Thyroid gland (tissue), 4 donors: Measurements from ENCODE around the gene DGKZ. TPM values are rescaled to one million over a fixed set of nuclear protein-coding genes. Genes with fewer than 3 reads are reported as not detected.

ENCODE experiments used
- DNase-seq, 2 donors: peaks; one replicate each; pipeline ENCODE4 v3.0.0-alpha.2; 2019
- H3K27ac ChIP-seq, 3 donors: fragments of 200-600 bp; sonication (generic); 1 replicate in 2 of 3; 2 replicates in 1 of 3; pipeline ENCODE4 v1.5.1; 2016 to 2019; ENCODE audit warnings: mild to moderate bottlenecking in 1 of 3, moderate library complexity in 1 of 3
- H3K27me3 ChIP-seq: fragments of 200-600 bp; sonication (generic); one replicate; pipeline ENCODE4 v1.5.1; 2019
- H3K36me3 ChIP-seq, 2 donors: fragments of 200-600 bp; sonication (generic); one replicate each; pipeline ENCODE4 v1.5.1; 2016 to 2019
- H3K4me1 ChIP-seq, 2 donors: fragments of 200-600 bp; sonication (generic); one replicate each; pipeline ENCODE4 v1.5.1; 2017 to 2019
- H3K4me3 ChIP-seq, 3 donors: fragments of 200-600 bp; sonication (generic); replicated peaks in 1 of 3; 1 replicate in 2 of 3; 2 replicates in 1 of 3; pipeline ENCODE4 v1.5.1; 2016; ENCODE audit warnings: mild to moderate bottlenecking in 1 of 3
- H3K9me3 ChIP-seq: fragments of 200-600 bp; sonication (generic); one replicate; pipeline ENCODE4 v1.5.1; 2017
- CTCF ChIP-seq, 6 experiments: fragments of 200-600 bp in 3 of 6; fragments of 450-650 bp in 3 of 6; sonication (generic) in 3 of 6; IDR thresholded peaks; one replicate each; pipeline ENCODE4 v1.5.1; 2016 to 2019; ENCODE audit warnings: antibody characterized with exemption in 6 of 6, mild to moderate bottlenecking in 2 of 6, inconsistent platforms in 1 of 6, moderate library complexity in 1 of 6
- POLR2A ChIP-seq, 2 donors: fragments of 450-650 bp; IDR thresholded peaks; one replicate each; pipeline ENCODE4 v1.6.1; 2017; ENCODE audit warnings: antibody characterized with exemption in 2 of 2, mild to moderate bottlenecking in 2 of 2, moderate library complexity in 1 of 2
- WGBS, 2 donors: methylation state at CpG; one replicate each; pipeline ENCODE4 v1.1.5; 2017; 5-methylcytosine and 5-hydroxymethylcytosine counted together
- intact Hi-C: fragments of 100-400 bp; cut with DNase I; formaldehyde crosslinking; loops from one replicate; pipeline ENCODE4 v1.15.1; 2023
- total RNA-seq, 4 donors: library from RNA; depleted of rRNA; stranded (reverse); fragments of >200 nt; gene quantifications; one replicate each; pipeline ENCODE4 v1.2.3, GENCODE V29; 2016

The DGKZ gene
- total RNA-seq, 4 donors from 2014 or later = 29.7 to 53.5 (median 41.8) TPM

GRCh38 chr11:46381819-46382645, 34.8 kb downstream of the DGKZ start:
- Histone ChIP-seq H3K36me3 (no peaks in the 10 kb centered on the region), H3K27me3 (no peaks in the 10 kb centered on the region), H3K9me3 (no peaks in the 10 kb centered on the region), H3K27ac (no peak overlapping the region), H3K4me1 (peaks cover 8 to 16% of the 10 kb centered on the region in 2 donors), H3K4me3 (peak overlapping the region in 1 of 3 donors; percentile 75)
- intact Hi-C loops = no loop called here
- 2 to 20% methylated on average over 3 to 45 of the region's 66 CpGs for WGBS, 2 donors
- TF ChIP-seq POLR2A (IDR thresholded peaks at IDR 0.05) (no peak), CTCF (IDR thresholded peaks at IDR 0.05) (no peak)
- no peak for DNase-seq

DNA sequence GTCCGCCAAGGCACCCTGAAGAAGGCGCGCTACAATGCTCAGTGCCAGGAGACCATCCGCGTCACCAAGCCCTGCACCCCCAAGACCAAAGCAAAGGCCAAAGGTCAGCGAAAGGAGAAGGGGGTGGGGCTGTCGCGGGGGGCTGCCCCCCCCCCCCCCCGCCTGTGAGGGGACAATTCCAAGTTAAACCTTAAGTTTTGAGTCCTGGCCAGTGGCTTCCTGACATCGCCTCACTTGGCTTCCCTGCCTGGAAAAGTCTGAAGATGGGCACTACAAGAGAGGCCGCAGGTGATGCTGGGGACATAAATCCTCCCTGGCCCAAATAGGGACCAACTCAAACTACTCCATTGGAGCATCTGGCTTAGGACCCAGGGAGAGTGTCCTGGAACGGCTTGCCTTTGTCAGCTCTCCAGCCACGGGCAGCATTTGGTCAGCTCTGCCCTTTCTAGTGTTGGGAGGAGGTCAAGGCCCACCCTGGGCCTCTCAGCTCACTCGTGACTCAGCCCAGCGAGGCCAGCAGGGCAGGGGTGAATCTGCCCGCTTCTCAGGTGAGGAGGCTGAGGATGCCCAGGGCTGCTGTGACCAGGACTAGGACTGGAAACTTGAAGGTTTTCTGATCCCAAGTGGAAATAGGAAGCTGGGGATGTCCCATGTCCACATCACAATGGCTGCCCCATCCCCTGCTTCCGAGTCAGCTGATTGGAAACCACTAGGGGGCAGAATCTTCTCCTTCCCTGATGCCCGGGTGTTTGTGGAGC, 35.6 kb downstream of the DGKZ start:
- DNase-seq = no peak
- Histone ChIP-seq H3K9me3 (no peaks in the 10 kb centered on the region), H3K27ac (no peak overlapping the region), H3K36me3 (no peaks in the 10 kb centered on the region), H3K4me3 (no peak overlapping the region), H3K4me1 (peaks cover 8 to 16% of the 10 kb centered on the region in 2 donors), H3K27me3 (no peaks in the 10 kb centered on the region)
- intact Hi-C loops = no loop called here
- peak in 1 of 6 experiments; percentile 37 for TF ChIP-seq CTCF (IDR thresholded peaks at IDR 0.05)
- no peak for TF ChIP-seq POLR2A (IDR thresholded peaks at IDR 0.05)
- WGBS, 2 donors = 37 to 49% methylated on average over 7 to 18 of the region's 18 CpGs

- no peak for DNase-seq
- peaks cover 8 to 16% of the 10 kb centered on the region in 2 donors for H3K4me1 ChIP-seq
- H3K4me3 ChIP-seq = no peak overlapping the region
- H3K36me3 ChIP-seq = no peaks in the 10 kb centered on the region
- intact Hi-C loops = no loop called here
- H3K9me3 ChIP-seq = no peaks in the 10 kb centered on the region
- WGBS, 2 donors = 82 to 84% methylated on average over 7 of the region's 7 CpGs
- TF ChIP-seq CTCF (IDR thresholded peaks at IDR 0.05) (no peak), POLR2A (IDR thresholded peaks at IDR 0.05) (no peak)
- H3K27me3 ChIP-seq = no peaks in the 10 kb centered on the region
- no peak overlapping the region for H3K27ac ChIP-seq
Measured at GRCh38 chr11:46383404-46383758, 36.1 kb downstream of the DGKZ start.

DNA sequence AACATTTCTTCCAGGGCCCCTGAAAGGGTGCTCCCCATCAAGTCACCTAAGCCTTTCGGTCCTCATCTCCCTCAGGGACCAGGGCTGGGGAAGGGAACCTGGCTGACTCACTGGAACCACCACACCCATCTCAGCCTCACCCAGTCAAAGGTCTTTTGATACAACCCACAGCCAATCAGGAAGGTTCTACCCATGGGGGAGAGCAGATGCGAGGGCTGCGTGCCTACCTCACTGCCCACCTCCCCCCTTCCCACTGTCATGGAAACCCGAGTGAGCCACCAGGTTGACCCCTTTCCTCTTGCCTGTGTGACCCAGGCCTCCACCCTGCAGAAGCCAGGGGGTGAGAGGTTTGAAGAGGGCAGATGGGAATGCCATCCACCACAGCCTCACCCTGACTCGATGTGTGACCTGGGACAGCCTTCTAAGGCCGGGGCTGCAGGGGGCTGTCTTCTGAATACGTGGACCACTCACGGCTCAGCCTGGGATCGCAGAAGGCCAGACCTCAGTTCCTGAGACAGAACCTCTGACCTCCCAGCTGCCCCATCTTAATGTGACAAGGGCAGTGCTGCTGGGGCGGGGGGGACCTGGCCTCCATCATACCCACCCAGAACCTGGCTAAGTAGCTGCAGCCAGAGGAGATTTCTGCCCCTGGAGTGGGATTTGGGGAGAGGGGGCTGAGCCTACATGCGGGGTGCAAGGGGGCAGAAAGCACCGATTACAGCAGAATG, 36.9 kb downstream of the DGKZ start:
- no peak for TF ChIP-seq POLR2A (IDR thresholded peaks at IDR 0.05)
- no peak for TF ChIP-seq CTCF (IDR thresholded peaks at IDR 0.05)
- 87 to 94% methylated on average over 8 to 12 of the region's 12 CpGs for WGBS, 2 donors
- no peaks in the 10 kb centered on the region for H3K9me3 ChIP-seq
- no peaks in the 10 kb centered on the region for H3K27me3 ChIP-seq
- intact Hi-C loops = no loop called here
- DNase-seq = no peak
- H3K4me3 ChIP-seq = no peak overlapping the region
- H3K4me1 ChIP-seq = peaks cover 8 to 19% of the 10 kb centered on the region in 2 donors
- H3K36me3 ChIP-seq = no peaks in the 10 kb centered on the region
- H3K27ac ChIP-seq = no peak overlapping the region
